Measurements from ENCODE around the gene TSPAN31.
A peak's percentile ranks its signal among the peaks of the same experiment; 100 is the strongest.

TSPAN31 gene

DNA sequence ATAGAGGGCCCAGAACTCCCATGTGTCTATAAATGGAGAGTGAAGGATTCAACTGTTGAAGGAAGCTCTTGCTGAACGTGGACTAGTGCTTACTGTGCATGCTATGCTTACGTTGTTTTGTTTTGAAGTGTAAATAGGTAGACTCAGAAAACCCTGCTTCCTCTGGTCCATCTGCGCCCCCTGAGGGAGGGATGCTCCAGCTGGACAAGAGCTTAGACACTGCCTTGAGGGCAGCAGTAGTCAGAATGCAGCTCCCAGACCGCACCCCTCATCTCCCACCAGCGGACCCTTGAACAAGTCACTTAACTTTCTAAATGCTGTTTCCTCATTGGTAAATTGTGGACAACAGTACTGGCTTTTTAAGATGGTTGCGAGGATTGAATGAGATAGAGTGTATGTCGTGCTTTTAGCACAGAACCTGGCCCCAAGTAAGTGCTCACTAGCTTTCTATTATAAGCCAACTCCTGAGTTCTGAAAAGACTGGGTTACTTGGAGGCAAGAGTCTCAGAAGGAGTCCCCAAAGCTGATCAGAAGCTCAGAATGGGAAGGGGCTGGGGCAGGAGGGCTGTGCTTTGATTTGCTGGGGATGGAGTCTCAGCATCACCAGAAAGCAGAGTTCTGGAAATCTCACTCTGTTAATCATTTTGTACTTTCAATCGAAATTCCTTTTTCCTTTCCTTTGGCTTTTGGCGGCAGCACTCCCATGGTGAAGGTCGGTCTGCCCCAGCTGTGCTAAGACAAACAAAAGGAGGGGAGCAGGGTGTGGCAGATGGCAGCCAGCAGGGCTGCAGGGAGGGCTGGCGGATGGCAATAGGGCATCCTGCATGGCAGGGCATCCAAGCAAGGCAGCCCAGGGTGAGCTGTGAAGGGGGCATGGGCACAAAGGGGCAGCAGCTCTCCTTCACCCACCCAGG lies 21.9 kb upstream of the TSPAN31 start:
- no peak for DNase-seq

DNA sequence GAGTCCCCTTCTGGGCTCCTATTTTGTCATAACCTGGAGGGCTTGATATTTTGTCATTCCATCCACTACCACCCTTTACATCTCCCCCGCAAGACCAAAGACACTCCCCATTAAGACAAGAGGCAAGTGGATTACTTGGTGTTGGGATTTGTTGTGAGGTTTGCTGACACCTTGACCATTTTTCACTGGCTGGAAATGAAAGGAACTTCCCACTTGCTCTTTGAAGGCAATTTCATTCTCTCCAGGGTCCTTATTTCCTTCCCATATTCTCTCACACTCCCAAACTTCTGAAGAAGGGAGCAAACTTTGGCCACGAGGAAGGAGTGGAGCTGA lies 21.2 kb upstream of the TSPAN31 start:
- DNase-seq, result no peak

- DNase-seq, result no peak
These were observed 20.6 kb upstream of the TSPAN31 start for GRCh38 chr12:57724003-57724935.

DNA sequence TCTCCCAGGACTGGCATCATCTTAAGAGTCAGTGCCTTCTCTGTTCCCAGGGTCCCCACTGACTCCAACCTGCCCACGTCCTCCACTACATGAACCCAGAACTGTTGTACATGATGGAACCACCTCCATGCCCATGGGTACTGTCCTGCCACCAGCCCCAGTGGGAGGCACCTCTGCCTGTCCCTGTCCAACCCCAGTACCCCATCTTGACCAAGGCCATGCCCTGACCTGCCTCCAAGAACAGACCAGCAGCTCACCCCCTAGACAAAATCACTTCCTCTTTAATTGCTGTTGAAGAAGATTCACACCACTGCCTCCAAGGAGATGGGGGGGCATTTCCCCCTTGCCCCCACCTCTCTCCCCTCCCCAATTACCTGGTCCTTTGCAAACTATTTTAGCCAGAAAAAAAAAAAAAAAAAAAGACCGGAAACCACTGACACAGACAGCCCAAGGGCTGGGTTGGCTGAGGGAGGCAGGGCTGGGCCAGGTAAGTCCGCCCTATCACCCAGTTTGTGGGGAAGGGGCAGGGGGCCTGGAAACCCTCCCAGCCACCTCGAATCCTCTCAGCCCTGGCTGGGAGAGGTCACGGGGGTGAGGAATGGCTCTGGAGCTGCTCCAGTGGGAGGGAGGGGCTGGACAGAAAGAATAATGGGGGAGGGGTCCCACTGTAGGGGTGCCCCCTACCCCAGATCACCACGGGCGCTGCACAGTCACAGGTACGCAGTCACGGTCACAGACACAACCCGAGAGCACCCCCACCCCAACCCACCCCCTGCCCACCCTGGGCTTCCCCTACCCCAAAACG lies 19.7 kb upstream of the TSPAN31 start:
- no peak for DNase-seq

- DNase-seq, result no peak
These were observed 19.0 kb upstream of the TSPAN31 start for GRCh38 chr12:57725851-57726150.

GRCh38 chr12:57726151-57726883 lies 18.5 kb upstream of the TSPAN31 start:
- no peak for DNase-seq

DNA sequence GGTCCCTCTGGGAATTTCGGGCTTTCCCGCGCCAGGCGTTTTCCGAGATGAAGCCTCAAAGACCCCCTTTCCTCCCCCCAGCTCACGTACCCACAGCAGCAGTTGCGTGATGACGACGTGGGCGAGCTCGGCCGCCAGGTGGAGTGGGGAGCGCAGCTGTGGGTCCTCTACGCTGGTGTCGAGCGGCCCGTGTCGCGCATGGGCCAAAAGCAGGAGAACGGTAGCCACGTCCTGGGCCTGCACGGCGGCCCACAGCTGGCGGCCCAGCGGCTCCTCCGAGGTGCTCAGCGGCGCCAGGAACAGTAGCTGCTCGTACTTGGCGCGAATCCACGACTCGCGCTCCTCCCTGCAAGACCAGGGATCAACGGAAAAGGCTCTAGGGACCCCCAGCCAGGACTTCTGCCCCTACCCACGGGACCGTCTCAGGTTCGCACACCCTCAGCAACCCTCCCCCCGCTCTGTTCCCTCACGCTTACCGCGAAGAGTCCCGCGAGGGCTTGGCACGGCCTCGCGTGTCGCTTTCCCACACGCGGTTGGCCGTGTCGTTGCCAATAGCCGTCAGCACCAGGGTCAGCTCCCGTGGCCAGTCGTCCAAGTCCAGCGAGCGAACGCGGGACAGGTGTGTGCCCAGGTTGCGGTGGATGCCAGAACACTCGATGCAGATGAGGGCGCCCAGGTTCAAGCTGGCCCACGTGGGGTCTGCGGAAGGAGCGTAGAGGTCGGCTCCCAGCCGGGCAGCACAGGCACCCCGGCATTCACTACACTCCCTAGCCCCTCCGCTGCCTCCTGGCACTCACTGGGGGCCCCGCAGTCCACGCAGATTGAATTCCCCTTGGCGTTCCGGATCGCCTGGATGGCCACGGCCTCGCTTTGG lies 17.7 kb upstream of the TSPAN31 start:
- no peak for DNase-seq

DNA sequence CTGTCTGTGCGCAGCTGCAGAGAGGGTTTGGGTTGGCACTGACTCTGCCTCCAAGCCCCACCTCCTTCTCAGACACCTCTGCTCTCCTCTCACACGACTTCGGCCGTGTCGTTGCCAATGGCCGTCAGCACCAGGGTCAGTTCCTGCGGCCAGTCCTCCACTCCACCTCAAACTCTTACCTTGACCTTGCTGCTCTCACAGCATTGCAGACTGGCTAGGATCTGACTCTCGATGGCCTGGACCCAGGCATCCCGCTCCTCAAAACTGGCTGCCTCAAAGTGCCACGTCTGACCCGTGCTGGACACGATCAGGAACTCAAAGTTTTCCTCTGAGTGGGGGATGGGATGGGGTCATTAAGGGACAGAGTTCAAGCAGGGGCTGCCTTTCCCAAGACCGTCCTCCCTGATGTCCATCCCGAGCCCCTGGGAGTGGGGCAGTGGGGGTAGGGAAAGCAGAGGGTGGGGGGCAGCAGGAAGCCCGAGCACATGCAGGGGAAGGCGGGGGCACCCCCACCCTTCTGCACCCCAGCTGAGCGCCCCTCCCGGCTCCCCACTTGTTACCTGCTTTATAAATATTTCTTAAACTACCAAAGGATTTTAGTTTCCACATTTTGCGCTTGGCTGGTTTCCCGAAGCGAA lies 17.0 kb upstream of the TSPAN31 start:
- DNase-seq, result no peak

DNA sequence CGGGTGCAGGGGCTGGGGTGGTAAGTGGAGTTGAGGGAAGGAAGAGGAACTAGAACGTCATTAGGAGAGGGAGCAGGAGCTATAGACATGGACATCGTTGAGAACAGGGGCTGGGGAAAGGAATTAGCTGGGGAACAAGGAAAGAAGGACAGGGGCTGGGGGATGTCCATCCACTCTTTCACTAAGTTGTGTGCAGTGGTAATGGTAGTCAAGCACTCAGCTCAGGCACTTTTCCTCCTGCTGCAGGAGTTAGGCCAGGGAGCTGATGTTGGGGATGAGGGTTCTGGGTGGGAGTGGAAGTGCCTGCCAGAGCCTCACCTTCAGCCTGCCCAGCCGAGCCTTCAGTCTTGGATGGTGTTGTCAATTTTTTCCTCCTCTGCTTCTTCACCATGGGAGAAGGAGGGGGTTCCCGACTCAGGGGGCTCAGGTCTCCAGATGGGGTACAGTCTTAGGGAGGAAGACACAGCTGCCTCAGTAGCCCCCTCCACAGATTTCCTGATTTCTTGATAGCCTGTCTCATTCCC lies 15.5 kb upstream of the TSPAN31 start:
- DNase-seq, result no peak

- no peak for DNase-seq
These were observed 14.3 kb upstream of the TSPAN31 start for GRCh38 chr12:57730336-57731067.

GRCh38 chr12:57731411-57732080 lies 13.3 kb upstream of the TSPAN31 start:
- DNase-seq, result no peak

- no peak for DNase-seq
These were observed 12.6 kb upstream of the TSPAN31 start for GRCh38 chr12:57732270-57732669.

DNA sequence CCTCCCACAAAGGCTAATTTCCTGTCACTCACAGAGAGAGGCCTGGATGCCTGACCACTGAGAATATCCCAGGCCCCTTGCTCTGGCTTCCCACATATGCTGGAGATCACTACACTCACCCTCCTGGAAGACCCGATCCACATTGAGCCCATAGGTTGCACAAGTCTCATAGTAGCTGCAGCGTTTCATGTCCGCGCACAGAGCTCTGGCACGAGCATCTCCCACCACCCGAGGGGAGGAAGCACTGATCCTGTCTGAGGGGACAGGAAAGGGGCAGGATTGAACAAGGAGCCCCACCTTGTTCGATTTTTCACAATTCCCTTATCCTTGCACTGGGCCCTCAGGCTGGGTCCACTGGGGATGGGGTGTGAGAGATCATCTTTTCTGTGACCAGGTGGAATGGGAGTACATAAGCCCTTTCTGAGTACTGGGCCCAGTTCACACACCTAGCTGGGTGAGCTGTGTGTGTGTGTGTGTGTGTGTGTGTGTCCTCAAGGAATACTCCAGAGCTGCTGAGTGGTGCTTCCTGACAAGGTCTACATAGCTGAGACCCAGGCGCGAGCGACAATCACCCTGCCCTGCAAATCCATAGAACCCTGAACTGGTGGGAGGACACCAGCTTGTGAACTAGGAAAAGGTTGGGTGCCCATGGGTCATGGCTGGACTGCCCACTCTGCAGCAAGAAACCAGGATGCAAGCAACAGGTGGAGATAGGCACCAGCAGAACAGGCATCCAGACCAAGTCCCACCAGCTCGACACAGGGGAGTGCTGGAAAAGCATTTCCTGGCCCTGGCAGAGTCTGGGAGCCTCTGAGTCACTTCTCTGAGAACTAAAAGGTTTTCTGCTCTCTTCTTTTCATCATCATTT lies 11.9 kb upstream of the TSPAN31 start:
- no peak for DNase-seq

DNA sequence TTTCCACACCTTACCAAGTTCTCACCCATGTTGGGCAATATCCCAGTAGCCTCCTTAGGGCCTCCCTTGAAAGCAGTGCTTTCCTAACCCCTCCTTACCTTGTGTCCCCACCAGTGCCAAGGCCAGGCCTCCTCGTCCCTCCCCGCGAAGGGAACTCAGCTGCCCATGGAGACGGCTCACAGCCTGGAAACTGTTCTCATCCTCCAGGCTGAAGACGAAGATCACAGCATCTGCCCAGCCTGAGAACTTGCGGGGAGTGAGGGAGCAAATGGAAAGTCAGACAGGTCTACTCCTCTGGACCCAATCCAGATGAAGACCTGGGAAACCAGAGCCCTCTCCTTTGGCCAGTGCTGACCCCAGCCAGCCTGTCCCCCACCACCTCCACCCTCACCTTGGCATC lies 10.9 kb upstream of the TSPAN31 start:
- no peak for DNase-seq

GRCh38 chr12:57734591-57734990 lies 10.2 kb upstream of the TSPAN31 start:
- DNase-seq, result no peak

GRCh38 chr12:57735198-57735855 lies 9.5 kb upstream of the TSPAN31 start:
- no peak for DNase-seq

GRCh38 chr12:57735952-57736740 lies 8.7 kb upstream of the TSPAN31 start:
- DNase-seq, result peak; percentile 34

All from NCI-H2227 treated with DMSO at 0.1 percent for 48 hours (cell line).